ENCODE measurements around the gene ANKRD10.

ANKRD10 gene

GRCh38 chr13:110883542-110883941 lies 31.3 kb downstream of the ANKRD10 start:
- no peak for TF ChIP-seq EP300 (IDR thresholded peaks at IDR 0.05; ENCODE audit: borderline replicate concordance)
- TF ChIP-seq ZBTB7A (IDR thresholded peaks at IDR 0.05; ENCODE audit: low read depth), result no peak
- TF ChIP-seq NFIC (IDR thresholded peaks at IDR 0.05), result no peak
- TF ChIP-seq FOXM1 (IDR thresholded peaks at IDR 0.05; ENCODE audit: borderline replicate concordance, low read depth), result no peak
- no peak for TF ChIP-seq CREB1 (IDR thresholded peaks at IDR 0.05; ENCODE audit: low read depth)

DNA sequence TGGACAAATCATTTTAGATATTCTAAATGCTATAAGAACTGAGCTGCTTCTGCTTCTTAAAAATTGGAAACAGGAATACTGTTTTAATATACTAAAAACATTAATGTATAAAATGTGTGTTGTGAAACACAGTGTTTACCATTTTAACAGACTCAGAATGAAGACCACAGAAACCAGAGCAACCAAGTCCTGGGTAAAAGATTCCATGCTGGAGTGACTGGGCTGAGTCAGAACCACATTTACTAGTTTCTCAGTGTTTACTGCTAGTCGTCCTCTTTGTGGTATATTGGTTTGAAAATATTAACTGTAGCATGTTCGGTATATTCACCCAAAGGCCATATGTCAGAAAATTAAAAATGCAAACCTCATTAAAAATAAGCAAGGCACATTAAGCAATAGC lies 31.9 kb downstream of the ANKRD10 start:
- TF ChIP-seq ZBTB7A (IDR thresholded peaks at IDR 0.05; ENCODE audit: low read depth), result no peak
- no peak for TF ChIP-seq REST (IDR thresholded peaks at IDR 0.05; ENCODE audit: low read depth)
- TF ChIP-seq CEBPB (IDR thresholded peaks at IDR 0.05), result no peak
- no peak for TF ChIP-seq NFIC (IDR thresholded peaks at IDR 0.05)
- no peak for TF ChIP-seq FOXM1 (IDR thresholded peaks at IDR 0.05; ENCODE audit: borderline replicate concordance, low read depth)
- TF ChIP-seq YY1 (IDR thresholded peaks at IDR 0.05; ENCODE audit: low read depth), result no peak

- TF ChIP-seq TEAD4 (IDR thresholded peaks at IDR 0.05), result no peak
- no peak for TF ChIP-seq YY1 (IDR thresholded peaks at IDR 0.05; ENCODE audit: low read depth)
- TF ChIP-seq NFIC (IDR thresholded peaks at IDR 0.05), result no peak
- no peak for TF ChIP-seq FOXM1 (IDR thresholded peaks at IDR 0.05; ENCODE audit: borderline replicate concordance, low read depth)
- TF ChIP-seq EGR1 (IDR thresholded peaks at IDR 0.05), result no peak
- no peak for TF ChIP-seq CREB1 (IDR thresholded peaks at IDR 0.05; ENCODE audit: low read depth)
These were observed 32.8 kb downstream of the ANKRD10 start for GRCh38 chr13:110881839-110882627.

DNA sequence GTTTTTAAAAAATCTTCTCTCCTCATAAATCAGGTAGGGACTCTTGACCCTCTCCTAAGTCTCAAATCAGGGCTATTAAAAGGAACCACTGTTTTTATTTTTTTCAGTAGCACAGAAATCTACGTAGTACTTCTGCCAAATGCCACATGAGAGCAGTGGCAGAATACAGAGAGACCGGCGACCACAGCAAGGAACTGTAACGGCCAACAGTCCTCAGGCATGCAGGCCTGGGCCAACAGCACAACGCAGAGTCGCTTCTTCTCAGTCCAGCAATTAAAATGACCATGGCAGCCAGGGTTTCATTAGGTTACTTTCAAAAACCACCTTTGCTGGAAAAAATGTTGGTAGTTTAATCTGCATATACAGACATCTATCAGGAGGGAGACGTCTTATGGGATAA lies 34.2 kb downstream of the ANKRD10 start:
- TF ChIP-seq MAX (IDR thresholded peaks at IDR 0.05) (no peak), CEBPB (IDR thresholded peaks at IDR 0.05) (no peak)

DNA sequence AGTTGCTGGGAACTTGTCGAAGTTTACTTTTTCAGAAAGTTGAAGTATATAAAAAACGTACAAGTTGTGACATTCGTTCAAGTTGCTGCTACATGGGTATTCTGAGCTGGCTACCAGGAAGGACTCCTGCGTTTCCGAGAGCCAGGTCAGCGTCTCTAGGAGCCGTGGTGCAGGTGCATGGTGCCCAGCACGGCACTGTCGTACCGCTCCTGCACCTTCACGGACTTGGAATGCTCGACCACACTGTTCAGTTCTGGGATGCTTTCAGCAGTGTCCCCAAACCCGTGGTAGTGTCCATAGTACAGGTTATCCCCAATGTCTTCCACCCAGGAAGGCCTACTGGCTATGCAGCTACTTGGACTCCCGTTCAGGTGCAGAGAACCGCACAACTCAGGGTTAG lies 35.4 kb downstream of the ANKRD10 start:
- TF ChIP-seq FOXM1 (IDR thresholded peaks at IDR 0.05; ENCODE audit: borderline replicate concordance, low read depth), result no peak
- TF ChIP-seq MAX (IDR thresholded peaks at IDR 0.05), result no peak
- no peak for TF ChIP-seq RAD21 (IDR thresholded peaks at IDR 0.05; ENCODE audit: low read depth)
- no peak for TF ChIP-seq EP300 (IDR thresholded peaks at IDR 0.05; ENCODE audit: borderline replicate concordance)
- no peak for TF ChIP-seq REST (IDR thresholded peaks at IDR 0.05; ENCODE audit: low read depth)
- no peak for TF ChIP-seq NFIC (IDR thresholded peaks at IDR 0.05)
- no peak for TF ChIP-seq TCF12 (IDR thresholded peaks at IDR 0.05; ENCODE audit: low read depth)

- no peak for TF ChIP-seq REST (IDR thresholded peaks at IDR 0.05; ENCODE audit: low read depth)
- TF ChIP-seq RAD21 (IDR thresholded peaks at IDR 0.05; ENCODE audit: low read depth), result no peak
- TF ChIP-seq, protein P1, sequence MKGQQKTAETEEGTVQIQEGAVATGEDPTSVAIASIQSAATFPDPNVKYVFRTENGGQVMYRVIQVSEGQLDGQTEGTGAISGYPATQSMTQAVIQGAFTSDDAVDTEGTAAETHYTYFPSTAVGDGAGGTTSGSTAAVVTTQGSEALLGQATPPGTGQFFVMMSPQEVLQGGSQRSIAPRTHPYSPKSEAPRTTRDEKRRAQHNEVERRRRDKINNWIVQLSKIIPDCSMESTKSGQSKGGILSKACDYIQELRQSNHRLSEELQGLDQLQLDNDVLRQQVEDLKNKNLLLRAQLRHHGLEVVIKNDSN (IDR thresholded peaks at IDR 0.05), result no peak
These were observed 37.1 kb downstream of the ANKRD10 start for GRCh38 chr13:110877737-110878258.
